ELF-1 (cell line): Measurements from ENCODE around the gene CA10.

Source experiments
- DNase-seq: peaks from one replicate; pipeline ENCODE4 v3.0.0-alpha.2; 2016; ENCODE audit warnings: low read depth, low spot score

CA10 gene

DNA sequence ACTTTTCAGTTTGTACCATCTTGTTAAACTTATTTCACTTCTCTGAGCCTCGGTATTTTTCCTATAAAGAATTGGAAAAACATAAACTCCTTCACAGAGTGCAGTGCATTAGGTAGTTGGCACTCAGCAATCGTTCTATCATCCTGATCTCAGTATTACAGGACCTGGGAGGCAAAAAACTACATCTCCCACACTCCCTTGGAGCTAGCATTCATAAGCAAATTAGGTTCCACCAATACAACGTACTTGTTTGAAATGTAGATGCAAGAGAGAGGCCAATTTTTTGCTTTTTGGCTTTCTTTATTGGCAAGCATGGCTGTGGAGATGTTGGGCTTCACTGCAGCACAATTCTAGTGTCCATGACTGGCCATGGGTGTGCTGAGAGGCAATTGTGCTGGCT lies 285.2 kb downstream of the CA10 start:
- no peak for DNase-seq

DNA sequence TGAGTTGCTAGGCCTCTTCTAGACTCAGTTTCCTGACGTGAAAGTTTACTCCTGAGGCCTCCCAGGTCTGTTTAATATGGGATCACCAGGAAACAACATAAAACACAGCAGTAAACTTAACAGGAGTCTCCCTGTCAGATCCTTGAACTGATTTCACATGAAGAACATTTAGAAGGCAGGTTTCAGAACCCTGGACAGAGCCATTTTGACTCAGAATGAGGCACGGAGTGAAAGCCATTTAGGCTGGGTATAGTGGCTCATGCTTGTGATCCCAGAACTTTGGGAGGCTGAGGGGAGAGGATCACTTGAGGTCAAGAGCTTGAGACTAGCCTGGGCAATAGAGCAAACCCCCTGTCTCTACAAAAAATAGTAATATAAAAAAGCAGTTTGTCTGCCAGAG lies 289.1 kb downstream of the CA10 start:
- peak; percentile 14 for DNase-seq

- DNase-seq = peak; percentile 49
Observed at GRCh38 chr17:51860954-51861561, 297.5 kb downstream of the CA10 start.

- DNase-seq = peak; percentile 2
Observed at GRCh38 chr17:51857052-51857597, 301.4 kb downstream of the CA10 start.

- no peak for DNase-seq
Observed at GRCh38 chr17:51855806-51856205, 302.7 kb downstream of the CA10 start.

DNA sequence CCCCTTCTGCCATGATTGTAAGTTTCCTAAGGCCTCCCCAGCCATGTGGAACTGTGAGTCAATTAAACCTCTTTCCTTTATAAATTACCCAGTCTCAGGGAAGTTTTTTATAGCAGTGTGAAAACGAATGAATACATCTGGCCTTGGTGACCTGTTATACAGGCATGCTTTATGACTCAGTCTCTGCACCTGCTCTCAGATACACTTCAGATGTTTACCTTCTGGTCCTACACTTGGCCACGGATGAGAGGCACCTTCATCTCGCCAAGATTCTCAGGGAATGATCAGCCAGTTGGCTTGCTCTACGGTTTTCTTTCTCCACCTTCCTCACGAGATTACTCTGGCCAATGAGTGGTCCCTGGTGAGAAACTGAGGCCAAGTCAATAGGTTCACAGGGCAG lies 304.7 kb downstream of the CA10 start:
- DNase-seq = no peak

DNA sequence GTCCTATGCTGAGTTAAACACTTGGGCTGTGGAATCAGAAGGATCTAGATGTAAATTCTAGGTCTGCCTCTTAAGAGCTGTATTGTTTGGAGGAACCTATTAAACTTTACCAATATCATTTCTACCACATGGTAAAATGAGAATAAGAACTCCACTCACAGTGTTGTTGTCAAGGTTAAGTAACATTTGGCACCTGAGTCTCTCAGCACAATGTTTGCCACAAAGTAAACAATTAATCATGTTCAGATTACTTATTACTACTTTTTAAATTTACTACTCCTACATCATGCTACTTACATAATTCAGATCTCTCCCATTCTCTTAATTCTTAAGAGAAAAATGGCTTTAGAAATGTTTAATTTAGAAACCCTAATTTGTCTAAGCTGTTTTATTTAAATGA lies 305.9 kb downstream of the CA10 start:
- DNase-seq = no peak

- DNase-seq = no peak
Observed at GRCh38 chr17:51850201-51850600, 308.3 kb downstream of the CA10 start.

DNA sequence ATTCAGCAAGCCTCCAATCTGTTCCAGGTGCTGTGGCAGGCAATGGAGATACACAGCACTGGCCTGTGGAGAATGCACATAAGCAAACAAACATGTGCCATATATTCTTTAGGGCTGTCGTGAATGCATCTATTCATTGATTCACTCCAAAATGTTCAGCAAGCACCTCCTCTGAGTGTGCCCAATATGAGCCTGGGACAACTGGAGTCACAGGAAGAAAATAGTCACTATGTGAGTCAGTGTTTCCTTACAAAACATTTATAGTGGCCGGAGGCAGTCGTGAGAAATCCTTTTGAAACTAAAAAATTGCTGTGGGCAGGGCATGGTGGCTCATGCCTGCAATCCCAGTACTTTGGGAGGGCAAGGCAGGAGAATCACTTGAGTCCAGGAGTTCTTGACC lies 310.1 kb downstream of the CA10 start:
- no peak for DNase-seq

- no peak for DNase-seq
Observed at GRCh38 chr17:51846566-51846965, 311.9 kb downstream of the CA10 start.

- no peak for DNase-seq
Observed at GRCh38 chr17:51845776-51846175, 312.7 kb downstream of the CA10 start.

DNA sequence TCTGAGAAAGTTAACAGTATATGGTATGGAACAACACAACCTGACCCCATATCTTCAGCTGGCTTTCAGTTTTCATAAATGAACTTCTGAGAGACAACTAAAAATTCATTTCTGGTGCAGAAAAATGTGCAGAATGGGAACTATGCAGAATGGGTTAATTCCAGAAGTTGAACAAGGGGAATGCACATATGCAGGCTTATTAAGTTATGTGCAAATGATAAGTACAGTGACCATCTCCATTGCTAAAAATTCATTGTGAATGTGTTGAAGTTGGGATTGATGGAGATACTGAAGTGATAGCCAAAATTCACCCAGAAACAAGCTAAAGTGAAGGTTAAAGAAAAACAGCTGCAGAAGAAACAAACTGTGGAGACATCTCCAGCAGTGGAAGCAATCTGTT lies 315.8 kb downstream of the CA10 start:
- DNase-seq = no peak

- DNase-seq = no peak
Observed at GRCh38 chr17:51841669-51842068, 316.8 kb downstream of the CA10 start.

DNA sequence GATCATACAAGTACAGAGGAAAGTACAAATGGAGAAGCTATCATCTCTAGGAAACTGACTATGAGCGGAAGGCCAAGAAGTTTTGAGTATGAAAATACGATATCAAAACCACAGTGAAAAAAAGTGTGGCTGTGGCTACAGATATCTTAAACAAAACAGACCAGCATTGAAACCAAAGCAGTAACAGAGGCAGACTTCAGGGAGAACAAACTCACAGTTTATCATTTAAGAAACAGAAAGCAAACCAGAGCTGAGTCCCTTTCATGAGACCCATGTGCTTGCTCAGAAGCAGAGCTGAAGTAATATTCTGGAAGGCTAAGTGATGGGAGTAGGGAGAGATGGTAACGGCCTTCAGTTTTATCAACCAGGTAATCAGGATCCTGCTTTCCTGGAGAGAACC lies 317.8 kb downstream of the CA10 start:
- no peak for DNase-seq

DNA sequence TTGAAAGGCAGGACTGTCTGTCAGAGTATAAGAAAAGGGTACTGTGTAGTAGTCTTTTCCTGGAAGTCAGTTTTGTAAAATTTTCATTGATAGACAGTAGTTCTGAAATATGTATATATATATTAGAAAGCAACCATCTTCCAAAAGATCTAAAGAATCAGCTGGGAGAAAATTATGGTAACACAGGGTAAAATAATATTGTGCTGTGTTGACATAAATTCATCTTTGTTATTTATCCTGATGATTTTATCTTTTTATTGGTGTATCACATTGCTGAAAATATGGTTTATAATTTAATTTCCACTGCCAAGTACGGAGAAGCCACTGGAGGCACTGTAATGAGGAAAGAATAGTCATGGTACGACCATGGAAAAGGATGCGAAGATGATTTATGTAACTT lies 324.9 kb downstream of the CA10 start:
- no peak for DNase-seq

DNA sequence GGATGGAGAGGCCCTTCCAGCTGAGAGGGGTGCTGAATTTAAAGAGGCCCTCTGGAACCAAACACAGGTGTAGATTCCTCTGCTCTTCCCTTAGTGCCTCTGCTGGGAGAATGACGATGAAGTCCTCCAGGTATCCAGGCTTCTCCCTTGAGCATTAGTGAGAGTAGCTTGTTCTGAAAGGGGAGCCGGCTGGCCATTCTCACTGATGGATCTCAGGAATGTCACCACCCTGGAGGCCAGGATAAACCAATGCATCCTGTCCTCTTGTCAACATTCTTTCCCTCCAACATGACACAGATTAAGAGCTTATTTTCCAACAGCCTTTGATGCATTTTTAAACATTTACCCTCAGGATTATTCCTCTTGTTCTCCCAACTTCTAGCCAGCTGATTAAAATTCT lies 325.5 kb downstream of the CA10 start:
- peak; percentile 8 for DNase-seq

DNA sequence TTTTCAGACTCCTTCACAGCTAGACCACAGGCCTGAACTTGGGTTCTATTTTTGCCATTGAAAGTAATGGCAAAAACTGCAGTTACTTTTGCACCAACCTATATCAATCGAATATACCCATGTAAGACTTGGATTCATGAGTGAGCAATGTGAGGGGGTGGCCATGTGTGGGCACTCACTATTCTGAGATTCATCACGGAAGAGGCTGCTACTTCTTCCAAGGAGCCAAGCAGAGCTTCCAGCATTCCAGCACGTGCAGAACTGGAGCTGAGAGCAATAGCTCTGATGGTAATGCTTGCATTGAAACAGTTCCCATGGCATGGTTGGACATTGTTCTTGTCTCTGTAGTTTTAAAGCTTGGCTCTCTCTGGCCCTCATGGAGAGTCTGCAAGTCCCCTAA lies 327.6 kb downstream of the CA10 start:
- DNase-seq = no peak

DNA sequence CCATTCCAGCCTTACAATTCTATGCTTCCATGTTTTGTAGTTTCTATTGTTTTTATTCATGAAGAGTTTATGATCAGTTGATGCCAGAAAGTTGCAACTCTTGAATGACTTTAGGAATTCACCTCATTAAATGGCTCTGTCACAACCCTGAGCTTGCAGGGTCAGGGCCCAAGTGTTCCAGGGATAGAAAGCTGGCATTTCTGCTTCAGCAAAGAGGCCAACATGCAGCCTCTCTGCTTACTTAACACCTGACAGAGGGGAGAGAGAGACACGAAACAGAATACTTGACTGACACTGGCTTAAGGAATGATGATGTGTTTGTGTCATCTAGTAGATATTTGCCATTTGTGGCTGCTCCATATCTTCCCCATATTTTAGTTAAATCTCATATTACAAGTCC lies 328.1 kb downstream of the CA10 start:
- DNase-seq = no peak

DNA sequence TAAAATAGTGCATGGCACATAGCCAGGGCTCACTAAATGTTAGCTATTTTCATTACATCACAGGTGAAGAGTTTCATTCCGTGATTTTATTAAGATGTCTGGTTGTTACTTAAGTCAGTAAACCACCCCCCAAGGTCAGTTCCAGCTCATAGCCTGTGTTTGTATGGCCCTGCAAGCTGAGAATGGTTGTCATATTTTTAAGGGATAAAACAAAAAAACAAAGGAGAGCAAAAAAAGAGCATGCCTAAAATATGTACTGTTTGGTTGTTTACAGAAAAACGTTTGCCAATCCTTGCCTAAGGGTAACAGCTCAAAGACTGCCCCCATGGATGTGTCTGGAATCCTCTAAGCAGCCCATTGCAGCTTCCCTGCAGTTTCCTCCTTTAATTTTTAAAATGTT lies 329.6 kb downstream of the CA10 start:
- no peak for DNase-seq

- DNase-seq = no peak
Observed at GRCh38 chr17:51827140-51827539, 331.4 kb downstream of the CA10 start.

GRCh38 chr17:51820766-51821165 lies 337.7 kb downstream of the CA10 start:
- no peak for DNase-seq

- DNase-seq = no peak
Observed at GRCh38 chr17:51820252-51820651, 338.3 kb downstream of the CA10 start.

GRCh38 chr17:51819341-51820219 lies 338.9 kb downstream of the CA10 start:
- DNase-seq = peak; percentile 28
